Testis (tissue), 2 donors: ENCODE results near the gene PXN.

ENCODE experiments used
- CTCF ChIP-seq, 3 experiments: fragments of 450-650 bp in 2 of 3; fragments of 200-600 bp in 1 of 3; sonication (generic) in 1 of 3; IDR thresholded peaks; one replicate each; pipeline ENCODE4 v1.5.1; 2016 to 2019; ENCODE audit warnings: antibody characterized with exemption in 3 of 3, mild to moderate bottlenecking in 2 of 3, moderate library complexity in 1 of 3
- POLR2A ChIP-seq: fragments of 450-650 bp; IDR thresholded peaks from one replicate; pipeline ENCODE4 v1.6.1; 2017; ENCODE audit warnings: antibody characterized with exemption, mild to moderate bottlenecking, moderate library complexity

- TF ChIP-seq POLR2A (no peak), CTCF (IDR thresholded peaks at IDR 0.05) (no peak)
These were observed 102.8 kb downstream of the PXN start for GRCh38 chr12:120162763-120163162.
